ENCODE data around the gene DVL1. TPM values are rescaled to one million over a fixed set of nuclear protein-coding genes. Genes with fewer than 3 reads are reported as not detected.
"Not testable (repeated sequence)": the region's sequence is repeated elsewhere in the genome, so short reads cannot be mapped to it uniquely, and the experiment has no call there.

Gene DVL1
- total RNA-seq, result 70.7 TPM

DNA sequence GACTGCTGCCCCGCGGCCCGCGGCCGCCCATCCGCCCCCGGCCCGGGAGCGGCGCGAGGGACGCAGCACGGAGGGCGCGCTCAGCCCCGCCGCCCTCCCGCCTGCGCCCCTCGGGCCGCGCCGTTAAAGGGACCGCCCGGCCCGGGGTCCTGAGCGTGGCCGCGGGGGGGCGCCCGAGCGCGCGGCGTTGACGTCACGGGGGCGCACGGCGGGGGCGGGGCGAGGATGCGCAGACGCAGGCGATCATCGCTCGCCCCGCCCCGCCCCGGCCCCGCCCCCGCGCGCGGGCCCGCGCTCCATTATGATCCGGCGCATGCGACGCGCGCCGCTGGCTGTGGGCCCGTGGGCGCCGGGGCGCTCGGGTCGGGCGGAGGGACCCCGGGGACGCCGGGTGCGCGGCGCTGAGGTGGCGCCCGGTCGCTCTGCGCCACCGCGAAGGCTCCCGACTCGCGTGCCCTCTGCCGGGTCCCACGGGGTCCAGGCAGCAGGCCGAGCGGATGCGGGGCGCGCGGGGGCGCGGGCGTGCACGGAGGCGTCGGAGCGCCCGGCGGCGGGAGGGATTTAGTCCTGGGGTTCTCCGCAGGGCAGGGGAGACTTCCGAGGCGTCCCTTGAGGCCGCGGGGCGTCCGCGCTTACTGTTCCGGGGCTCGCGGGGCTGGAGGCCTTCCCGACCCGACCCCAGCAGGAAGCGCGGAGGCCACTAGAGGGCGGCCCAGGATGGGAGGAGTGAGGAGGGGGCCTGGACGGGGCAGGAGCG, at the start of gene DVL1:
Gene DVL1 (minus strand): TSS at position 163 of the 757 bp plus-strand sequence. CDS start 353 bp downstream, outside the sequence.
- peak; percentile 63 for DNase-seq

DNA sequence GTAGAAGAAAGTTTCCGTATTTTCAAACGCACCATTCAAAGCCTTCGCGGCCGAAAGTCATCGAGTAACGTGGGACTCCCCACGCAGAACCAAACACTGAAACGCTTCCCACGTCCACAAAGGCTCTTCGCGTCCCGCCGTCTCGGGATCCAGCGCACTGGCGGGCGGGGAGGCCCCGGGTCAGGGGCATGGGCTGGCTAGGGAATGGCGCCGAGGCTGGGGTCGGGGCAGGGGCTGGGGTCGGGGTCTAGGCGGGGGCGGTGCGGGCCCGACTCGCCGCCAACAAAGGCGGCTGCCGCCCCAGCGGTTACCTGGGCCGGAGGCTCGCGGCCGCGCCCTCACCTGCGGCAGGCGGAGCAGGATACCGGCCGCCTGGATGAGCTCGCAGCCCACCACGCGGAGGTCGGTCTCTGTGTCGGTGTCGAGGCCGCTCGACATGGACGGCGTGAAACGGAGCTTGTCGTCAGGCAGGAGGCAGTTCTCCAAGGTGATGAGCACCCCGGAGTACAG, 49.5 kb upstream of the DVL1 start:
- DNase-seq, result no peak

DNA sequence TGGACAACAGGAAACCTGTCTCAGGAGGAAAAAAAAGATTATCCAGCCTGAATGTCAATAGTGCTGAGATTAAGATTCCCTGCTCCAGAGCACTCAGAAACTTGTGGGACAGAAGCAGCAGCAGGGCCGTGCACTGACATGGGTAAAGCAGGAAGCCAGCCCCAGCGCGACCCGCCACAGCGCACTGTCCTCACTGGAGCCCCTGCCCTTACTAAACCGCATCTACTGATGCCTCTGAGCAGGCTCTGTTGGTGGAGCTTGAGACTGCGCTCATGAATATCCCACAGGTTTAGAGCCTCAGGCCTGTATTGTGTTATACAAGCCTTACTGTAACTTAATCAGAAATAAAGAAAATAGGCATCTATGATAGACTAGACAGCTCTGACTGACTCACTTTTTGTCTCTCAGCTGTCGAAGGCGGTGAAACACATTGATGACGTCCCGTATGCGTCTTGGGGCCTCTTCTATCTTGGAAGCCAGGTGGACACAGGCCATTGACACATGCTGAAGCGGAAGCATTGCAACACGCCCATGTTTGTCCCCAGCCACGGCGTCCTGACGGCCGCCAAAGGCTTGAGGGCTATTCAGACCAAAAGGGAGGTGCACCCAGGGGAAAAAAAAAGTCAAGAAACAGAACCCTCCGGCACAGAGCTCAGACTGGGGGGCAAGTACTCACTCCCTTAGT, 48.8 kb upstream of the DVL1 start:
- DNase-seq, result no peak

DNA sequence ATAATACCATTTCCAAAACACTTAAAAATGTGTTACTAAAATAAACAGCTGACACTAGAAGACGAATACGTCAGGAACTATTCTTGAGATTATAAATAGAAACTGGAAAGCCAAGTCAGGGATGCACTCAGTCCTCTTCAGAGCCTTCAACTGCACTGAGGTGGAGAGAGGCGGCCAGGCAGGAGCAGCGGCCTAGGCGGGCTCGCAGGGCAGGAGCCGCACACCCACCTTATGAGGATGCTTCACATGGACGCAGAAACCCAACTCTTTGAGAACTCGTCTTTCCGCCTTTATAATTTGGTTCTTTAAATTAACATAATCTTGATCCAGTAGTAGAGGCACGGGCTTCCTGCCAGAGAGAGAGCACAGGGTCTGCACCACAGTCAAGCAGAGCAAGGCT, 45.9 kb upstream of the DVL1 start:
- no peak for DNase-seq

DNA sequence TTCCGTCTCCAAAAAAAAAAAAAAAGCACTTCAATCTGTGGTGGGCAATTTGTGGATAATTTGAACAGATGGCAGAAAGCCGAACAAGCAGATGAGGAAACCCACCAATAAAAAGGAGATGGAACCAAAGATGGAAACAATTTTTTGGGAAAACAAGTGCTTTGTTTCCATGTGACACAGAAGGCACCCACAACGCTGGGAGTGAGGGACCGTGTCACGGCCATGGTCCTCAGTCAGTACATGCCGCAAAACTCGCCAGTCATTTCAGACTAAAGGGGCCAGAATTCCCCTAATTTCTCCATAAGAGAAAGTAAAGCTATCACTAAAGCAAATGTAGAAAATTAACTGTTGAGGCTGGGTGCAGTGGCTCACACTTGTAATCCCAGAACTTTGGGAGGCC, 44.9 kb upstream of the DVL1 start:
- no peak for DNase-seq

DNA sequence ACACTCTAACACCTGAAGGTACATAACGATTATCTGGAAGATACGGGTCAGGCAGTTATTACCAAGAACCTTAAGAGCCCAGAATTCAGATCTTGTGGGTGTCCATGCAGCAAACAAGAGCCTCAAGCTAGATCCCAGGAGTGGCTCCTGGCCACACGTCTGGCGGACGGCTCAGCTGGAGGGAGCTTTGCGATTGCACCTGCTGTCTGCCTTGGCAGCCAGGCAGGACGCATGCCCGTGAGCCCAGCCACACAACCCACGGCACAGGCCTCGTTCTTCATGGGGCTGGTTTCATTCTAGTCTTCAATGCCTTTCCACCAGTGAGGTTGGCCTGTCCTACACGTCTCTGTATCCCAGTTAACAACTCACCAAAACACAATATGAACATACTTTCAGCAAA, 44.2 kb upstream of the DVL1 start:
- DNase-seq, result no peak

DNA sequence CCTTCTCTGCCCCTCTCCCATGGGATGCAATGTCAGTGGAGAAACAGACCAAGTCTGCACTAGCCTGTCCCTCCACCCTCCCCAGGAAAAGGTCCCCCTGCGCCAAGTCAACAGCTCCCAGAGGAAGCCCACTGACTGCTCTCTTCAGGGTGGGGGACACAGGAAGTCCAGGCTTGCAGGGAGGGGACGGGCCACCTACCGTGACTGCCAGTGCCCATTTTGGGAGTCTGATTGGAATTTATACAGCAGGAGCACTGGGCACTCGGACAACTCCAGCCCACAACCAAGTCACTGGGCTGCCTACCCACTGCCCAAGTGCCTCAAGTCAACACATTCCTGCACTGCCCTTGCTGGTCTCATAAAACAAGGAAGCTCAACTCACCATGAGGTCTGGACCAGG, 43.8 kb upstream of the DVL1 start:
- no peak for DNase-seq

DNA sequence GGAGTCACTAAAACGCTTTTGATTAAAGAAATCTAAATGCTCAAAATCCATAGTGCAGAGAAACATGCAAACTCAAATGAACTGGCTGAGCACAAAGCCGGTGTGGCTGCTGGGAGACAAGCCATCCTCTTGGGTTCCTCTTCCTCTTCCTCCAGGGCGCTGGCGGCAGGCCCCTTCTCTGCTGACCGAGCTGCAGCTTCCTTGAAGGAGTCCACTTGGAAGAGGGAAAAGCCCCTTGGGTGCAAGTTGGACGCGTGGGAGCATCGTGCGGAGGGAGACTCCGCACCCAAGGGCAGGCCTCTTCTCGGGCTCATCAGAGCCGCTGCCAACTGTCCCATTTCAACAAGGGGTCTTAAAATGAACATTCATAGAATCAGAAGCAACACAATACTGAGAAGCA, 42.0 kb upstream of the DVL1 start:
- DNase-seq, result no peak

DNA sequence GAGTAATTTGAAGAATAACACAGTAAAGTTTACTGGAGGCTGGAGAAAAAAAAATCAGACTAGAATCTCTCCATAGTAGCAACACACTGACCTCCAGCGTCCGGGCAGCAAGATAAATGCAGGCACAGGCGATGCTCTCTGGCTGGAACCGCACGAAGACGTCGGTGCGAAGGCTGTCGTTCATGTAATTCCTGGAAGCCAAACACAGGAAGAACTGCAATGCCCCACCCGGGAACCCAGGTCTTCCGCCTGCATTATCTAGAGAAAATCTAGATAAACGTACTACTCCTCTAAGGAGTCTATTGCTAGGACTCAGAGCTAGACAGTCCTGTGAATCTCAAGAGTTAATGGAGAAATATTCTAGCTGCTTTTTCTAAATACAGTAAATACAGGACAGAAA, 41.5 kb upstream of the DVL1 start:
- DNase-seq, result no peak

DNA sequence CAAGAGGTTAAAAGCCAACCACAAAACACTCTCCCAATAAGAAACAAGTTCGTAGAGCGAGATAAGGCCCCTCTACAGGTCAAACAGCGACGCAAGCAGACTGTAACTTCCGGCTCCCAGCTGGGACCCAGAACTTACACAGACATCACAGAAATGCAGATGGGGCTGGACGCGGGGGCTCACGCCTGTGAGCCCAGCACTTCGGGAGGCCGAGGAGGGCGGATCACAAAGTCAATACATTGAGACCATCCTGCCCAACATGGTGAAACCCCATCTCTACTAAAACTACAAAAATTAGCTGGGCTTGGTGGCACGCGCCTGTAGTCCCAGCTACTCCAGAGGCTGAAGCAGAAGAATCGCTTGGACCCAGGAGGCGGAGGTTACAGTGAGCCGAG, 38.9 kb upstream of the DVL1 start:
- DNase-seq, result no peak

DNA sequence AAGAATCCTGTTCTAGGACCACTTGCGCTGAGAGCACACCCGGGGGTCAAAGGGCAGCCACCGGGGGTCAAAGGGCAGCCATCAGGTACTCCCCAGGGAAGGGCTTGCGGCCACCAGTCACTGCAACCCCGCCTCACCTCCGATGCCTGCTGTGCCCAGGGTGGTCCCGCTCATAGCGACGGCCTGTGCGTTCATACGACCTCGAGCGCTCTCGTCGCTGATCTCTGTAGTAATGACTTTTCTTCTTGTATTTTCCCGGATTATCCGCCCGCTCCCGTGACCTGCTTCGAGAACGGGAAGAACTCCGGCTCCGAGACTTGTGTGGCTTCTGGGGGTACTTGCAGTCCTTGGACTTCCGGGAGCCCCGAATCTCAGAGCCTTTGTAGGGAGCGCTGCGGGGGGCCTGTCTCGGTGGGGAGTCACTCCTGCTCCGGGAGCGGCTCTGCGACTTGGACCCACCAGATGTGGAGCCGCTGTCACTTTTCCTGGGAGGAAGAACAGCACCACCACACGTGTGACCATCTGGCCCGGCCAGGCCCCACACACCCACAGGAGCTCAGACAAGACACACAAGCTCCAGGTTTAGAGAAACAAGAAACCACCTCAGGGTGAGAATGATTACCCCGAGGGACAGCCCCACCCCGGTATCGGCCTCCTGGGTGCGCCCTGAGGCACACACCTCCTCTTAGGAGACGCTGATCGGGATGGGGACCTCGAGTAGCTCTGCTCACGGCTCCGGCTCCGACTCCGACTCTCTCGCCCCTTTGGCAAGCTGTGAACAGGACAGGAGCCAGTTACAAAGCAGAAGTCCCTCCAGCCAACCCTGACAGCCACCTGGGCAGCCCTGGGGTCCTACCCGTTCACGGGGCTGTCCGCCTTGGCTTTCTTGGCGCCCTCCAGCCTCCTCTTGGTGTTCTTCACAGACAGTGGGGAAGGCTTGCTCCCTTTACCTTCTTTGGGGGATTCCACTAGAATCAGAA, 38.2 kb upstream of the DVL1 start:
- DNase-seq, result no peak

DNA sequence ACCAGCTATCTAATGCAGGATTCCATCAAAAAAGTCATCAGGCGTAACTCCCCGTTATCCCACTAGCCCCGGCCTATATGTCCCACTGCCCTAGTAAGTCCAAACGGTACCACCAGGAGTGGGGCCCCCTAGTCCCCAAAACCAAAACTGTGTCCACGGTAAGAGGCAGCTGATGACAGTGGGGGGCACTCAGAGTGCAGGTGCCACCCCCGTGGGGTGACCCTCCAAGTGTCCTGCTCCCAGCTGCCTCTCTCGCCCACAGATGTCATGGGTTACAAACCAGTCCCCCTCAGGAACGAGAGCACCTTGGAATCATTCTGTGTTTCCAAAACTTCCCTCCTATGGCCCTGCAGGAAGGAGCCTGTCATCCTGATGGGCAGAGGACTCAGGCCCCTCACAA, 36.7 kb upstream of the DVL1 start:
- DNase-seq, result no peak

DNA sequence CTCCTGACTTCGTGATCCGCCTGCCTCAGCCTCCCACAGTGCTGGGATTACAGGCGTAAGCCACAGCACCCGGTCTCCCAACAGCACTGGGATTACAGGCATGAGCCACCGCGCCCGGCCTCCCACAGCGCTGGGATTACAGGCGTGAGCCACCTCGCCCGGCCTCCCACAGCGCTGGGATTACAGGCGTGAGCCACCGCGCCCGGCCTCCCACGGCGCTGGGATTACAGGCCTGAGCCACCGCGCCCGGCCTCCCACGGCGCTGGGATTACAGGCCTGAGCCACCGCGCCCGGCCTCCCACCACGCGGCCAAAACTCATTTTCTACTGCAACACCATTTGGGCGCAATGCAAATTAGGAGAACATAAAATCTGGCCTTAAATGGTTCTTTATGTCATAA, 36.1 kb upstream of the DVL1 start:
- not testable (repeated sequence) for DNase-seq

DNA sequence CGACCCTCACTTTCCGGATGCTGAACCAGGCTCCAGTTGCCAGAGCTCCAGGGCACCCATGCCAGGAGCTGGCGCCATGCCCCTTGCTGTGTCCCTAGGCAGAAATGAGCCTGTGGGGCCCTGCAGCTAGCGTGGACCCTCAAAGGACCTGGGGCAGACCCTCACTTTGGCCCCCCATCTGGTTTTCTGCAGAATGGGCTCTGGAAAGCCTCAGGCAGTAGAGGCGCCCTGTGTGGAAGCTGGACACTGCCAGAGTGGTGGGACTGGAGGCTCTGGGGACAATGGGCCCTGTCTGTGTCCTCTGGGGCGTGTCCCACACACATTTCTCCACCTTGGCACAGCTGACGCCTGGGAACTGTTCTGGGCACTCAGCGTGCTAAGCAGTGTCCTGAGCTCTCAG, 32.1 kb upstream of the DVL1 start:
- no peak for DNase-seq

DNA sequence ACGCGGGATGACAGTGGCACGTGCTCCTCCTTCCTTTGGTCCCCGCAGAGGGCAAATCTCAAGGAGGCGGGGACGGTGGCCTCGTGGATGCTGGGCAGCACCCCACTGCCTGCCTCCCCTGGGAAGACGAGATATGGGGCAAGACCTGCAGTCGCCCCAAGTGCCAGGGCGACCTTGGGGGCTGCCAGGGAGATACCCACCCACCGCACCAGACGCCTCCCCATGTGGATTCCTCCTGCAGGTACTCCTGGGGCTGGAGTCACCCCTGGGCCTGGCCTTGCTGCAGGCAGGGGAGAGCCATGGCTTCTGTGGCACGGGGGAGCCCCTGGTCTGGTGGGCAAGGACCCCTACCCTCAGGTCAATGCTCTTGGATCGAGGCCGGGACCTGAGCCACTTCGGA, 31.6 kb upstream of the DVL1 start:
- no peak for DNase-seq

DNA sequence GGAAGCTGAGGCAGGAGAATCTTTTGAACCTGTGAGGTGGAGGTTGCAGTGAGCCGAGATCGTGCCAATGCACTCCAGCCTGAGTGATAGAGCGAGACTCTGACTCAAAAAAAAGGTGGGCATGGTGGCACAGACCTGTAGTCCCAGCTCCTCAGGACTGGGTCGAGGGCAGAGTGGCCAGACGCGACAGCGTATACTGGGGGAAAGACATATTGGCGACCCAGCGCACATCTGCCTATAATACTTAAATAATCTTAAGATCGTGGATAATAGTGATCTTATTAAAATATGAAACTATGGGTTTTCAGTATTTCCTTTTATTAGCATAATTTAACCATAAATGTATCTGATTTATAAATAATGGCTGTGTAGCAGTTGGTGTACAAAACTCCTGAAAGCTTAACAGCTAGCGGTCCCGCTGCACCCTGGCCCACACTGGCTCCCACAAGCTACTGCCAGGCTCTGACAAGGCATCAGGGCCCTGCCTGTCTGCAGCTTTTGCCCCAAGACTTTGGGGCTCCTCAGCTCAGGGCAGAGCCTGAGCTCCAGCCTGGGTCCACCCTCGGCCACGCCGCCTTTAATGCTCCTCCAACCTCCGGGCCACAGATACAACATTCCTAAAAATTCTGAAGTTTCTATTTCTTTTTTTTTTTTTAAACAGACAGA, 28.5 kb upstream of the DVL1 start:
- no peak for DNase-seq

DNA sequence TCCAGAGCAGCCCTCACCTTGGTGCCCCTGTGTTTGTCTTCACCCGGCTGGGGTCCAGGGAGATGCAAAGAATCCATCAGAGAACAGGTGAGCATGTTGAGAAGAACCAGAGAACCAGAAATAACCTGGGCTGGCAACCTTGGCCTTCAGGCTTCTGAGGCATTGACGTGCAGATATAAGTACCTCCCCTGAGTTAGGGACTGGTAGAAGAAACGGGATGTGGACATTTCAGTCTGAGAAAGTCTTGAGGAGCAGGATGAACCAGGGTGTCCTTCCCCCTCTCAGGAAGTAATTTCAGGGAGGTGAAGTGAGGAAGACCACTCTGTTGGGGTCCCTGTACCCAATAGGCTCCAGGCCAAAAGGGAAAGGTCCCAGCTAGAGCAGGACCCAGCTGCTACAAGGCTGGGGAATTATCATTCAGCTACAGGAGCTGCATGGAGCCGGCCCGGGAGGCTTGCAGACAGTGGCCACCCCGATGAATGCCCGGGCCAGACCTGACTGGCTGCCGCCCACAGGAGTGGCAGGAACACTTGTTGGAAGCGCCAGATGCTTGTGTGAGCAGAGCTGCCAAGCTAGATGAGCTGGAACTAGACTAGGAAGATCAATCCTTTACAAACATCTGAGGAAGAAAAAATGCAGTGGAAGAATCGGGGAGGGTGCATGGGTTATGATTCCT, 27.5 kb upstream of the DVL1 start:
- no peak for DNase-seq

DNA sequence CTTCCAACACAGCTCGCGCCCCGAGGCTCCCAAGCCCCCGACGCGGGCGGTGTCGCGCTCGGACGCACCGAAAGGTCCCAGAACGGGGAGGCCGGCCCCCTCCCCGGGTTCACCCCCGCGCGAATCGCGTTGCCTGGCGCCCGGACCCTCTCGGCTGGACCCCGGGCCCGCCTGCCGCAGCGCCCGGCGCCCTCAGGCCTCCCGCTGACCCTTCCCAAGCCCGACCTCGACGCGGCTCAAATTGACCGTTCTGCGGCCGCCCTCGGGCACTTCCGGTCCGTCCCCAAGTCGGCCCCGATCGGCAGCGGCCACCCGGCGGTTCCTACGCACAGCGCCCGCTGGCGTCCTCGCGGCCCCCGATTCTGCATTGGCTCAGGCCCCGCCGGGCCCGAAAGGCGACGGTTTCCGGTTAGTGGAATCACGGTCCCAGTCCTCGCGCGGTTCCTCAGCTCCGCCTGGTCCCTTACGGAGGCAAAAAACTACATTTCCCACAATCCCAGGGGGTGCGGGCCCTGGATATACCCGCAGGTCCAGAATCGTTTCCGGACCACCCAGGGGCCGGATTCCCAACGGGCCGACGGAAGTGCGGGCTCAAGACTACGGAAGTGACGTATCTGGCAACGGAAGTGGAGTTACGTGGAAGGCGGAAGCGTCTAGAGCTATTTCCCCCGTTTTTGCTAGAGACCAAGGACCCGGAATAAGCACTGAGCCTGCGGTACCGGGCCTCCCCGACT, 25.9 kb upstream of the DVL1 start, which contains the start of gene AURKAIP1:
Gene AURKAIP1 (minus strand): TSS at position 279 of the 734 bp plus-strand sequence. CDS start 451 bp downstream, outside the sequence.
- DNase-seq, result peak; percentile 97

DNA sequence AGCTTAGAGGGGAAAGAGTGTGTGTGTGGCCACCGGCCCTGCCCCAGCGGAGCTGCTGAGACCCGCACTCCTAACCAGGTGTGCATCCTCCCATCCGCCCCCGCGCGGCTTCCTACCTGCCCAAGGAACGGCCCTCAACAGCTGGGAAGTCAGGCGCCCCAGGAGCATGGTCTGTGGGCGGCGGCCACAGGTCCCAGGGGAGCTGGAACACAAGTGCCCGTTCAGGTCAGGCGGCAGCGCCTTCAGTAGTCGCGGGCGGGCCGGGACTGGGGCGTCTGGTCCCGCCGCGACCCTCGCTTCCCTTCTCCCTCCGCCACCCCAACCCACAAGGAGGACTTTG, 25.3 kb upstream of the DVL1 start:
- DNase-seq, result no peak

DNA sequence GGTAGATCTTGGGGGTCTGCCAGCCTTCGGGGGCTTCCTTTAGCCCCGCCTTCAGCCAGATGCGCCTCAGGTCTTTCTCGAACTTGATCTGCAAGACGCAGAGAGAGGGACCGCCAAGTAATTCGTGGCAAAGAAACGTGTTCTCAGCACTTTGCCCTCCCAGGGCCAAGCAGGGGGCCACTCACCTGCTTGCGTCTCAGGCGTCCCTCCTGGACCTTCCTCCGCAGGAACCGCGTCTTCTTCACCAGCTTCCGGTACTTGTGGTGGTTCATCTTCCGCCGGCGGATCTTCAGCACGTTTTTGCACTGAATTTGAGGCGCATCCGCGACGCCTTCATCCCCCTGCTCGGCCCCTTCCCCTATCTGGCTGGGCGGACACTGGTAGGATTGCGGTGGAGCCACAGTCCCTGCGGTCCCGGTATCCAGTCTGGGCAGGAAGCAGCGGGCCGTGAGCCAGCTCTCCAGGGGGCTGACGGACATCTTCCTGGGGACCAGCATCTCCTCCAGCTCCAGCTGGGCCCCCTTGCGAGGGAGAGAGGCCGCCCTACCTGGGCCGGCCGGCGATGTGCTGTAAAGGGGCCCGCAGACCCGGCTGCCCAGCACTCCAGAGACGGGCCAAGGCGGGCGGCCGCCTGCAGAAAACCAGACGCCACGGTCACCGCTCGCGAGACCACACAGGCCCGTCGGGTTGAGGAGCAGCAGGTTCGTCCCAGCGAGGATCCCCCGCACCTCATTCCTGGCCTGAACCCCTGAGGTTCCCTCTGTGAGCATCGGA, 24.8 kb upstream of the DVL1 start:
- DNase-seq, result no peak

Measured in occipital lobe (tissue), 2 donors.